NCI-H69 (cell line): ENCODE data around the gene MRPS35.

Experiments
- DNase-seq: peaks from one replicate; lab custom pipeline; 2025; lab: John Stamatoyannopoulos, UW

MRPS35 gene

GRCh38 chr12:27772328-27773049, 61.9 kb downstream of the MRPS35 start:
- DNase-seq = no peak

DNA sequence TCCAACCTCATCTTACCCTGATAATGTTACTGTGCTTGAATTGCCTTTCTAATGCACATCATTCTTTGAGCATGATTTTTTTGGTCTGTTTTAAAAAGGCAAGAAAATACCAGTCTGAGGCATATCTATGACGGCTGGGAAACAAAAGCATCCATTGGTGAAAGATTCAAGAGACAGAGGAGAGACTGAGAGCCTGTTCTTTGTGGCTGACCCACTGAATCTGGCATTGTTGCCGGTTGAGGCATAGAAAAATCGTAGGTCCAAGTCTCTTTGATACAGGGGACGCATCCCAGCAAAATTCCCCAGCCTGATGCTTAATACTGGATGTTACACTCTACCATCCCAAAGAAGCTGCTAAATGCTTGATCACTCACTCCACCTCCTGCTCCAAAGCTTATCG, 66.5 kb downstream of the MRPS35 start:
- no peak for DNase-seq

DNA sequence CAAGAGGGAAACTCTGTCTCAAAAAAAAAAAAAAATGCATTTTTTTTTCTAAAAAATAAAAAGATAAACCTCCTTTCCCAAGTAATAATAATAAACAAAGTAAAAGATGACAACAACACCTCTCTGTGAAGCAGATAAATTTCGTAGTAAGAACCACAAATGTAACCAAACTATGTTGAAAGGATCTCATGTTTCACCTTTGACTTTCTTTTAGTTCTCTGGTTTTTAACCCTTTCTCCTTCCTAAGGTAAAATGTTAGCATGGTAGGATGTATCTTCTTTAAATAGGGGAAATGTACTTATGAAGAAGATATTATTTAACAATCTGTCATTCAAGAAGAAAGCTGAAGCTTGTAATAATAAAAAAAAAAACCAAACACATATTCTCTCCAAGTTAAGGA, 67.6 kb downstream of the MRPS35 start:
- DNase-seq = no peak

DNA sequence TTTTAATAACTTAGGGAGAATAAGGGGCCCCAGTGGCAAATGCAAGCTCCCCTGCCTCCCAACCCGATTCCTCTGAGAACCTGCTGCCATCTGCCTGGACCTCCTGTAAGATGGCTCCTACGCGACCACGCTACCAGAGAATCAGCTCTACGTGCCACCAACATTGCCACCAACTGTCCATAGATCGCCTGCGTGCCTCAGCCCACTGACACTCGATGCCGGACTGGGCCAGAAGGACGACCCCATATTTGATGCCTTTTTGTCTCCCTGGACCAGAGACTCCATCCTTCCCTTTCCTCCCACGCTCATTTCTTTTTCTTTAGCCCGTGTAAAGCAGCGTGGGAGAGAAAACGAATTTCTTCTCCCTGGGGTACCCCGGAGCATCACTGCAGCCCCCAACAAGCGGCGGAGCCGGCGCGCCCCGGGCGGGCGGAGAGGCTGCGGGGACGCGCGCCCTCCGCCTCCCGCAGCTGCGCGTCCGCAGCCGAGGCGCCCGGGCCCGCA, 68.8 kb downstream of the MRPS35 start:
- DNase-seq = peak; percentile 51

GRCh38 chr12:27779920-27780611, 69.4 kb downstream of the MRPS35 start, which contains the start of the genes KLHL42 and MANSC4:
Gene KLHL42 (plus strand): TSS chr12:27780233. CDS start chr12:27780331, 98 bp downstream.
Gene MANSC4 (minus strand): TSS chr12:27780236. CDS start chr12:27771276, 8,960 bp downstream.
- peak; percentile 78 for DNase-seq

DNA sequence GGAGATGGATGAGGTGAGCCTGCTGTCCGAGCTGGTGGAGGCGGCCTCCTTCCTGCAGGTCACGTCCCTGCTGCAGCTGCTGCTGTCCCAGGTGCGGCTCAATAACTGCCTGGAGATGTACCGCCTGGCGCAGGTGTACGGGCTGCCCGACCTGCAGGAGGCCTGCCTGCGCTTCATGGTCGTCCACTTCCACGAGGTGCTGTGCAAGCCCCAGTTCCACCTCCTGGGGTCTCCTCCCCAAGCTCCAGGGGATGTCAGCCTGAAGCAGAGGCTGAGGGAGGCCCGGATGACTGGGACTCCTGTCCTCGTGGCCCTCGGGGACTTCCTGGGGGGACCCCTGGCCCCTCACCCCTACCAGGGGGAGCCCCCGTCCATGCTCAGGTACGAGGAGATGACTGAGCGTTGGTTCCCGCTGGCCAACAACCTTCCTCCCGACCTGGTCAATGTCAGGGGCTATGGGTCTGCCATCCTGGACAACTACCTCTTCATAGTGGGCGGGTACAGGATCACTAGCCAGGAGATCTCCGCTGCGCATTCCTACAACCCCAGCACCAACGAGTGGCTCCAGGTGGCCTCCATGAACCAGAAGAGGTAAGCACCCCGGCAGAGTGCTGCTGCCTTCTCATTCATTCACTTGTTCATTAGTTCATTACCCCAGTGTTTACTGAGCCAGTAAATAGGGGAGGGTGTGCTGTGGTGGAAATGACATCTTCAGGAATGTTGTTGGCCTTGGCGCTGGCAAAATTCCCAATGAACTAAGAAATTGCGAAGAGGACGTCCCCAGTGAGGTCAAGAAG, 70.2 kb downstream of the MRPS35 start:
- DNase-seq = peak; percentile 64

DNA sequence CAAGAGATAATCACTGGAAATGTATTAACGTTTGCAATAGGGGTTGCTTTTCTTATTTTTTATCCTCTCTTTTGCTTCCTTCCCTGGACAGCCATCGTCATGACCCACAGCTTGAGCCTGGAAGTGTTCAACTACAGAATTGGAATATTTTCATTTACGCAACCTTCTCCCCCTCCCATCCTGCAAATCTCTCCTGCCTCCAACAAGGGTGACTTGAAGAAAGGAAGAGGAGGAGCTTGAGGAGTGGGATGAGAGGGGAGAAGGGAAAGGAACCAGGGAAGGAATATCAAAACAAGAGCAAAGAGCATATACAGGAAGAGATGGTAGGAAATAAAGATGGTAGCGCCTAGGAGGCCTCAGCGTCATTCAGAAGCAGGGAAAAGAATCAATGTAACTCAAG, 71.0 kb downstream of the MRPS35 start:
- peak; percentile 7 for DNase-seq

- DNase-seq = no peak
These were observed 71.8 kb downstream of the MRPS35 start for GRCh38 chr12:27782481-27782880.

DNA sequence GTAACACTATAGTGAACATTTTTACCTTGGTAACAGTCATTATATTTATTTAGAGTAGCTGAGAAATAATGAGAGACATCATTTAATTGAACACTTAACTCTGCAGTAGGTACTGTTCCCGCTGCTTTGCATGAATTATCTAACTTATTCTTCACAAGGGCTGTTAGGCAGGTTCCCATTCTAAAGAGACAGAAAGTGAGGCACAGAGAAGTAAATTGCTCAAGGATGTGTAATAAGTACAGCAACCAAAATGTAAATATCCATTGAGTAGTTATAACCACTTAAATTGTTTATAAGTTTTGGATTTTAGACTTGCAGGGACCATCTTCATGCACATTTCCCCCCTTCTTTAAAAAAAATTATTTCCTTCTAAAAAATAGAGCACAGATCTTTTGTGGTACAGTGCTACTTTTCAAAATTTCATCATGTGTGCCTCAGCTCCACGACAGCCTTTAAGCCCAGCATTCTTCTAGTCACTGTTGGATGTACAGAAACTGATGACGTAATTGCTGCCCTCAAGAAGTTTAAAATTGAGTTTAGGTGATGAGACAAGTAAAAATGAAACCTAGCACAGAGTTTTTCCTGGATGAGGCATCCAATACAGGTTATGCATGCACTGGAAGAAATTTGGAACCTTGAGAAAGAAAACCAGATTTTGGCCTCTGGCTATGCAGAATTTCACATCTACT, 75.4 kb downstream of the MRPS35 start:
- peak; percentile 71 for DNase-seq

- DNase-seq = no peak
These were observed 76.9 kb downstream of the MRPS35 start for GRCh38 chr12:27787559-27787958.

DNA sequence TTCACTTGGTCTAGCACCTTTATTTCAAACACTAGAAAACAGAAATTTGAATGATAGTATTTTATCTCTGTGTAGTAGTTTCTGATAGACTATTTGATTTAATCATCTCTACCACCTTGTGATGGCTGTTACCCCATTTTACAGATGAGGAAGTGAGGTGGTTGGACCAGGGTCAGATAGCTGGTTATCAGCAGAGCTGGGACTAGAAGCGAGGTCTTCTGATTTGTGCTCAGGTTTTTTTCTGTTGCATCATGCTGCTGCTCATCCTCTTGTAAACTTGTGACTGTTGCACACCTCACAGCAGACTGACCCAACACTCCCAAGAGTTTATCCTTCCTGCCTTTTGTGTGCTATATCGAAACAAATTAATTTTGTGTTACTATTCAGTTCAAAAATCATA, 79.5 kb downstream of the MRPS35 start:
- DNase-seq = no peak

DNA sequence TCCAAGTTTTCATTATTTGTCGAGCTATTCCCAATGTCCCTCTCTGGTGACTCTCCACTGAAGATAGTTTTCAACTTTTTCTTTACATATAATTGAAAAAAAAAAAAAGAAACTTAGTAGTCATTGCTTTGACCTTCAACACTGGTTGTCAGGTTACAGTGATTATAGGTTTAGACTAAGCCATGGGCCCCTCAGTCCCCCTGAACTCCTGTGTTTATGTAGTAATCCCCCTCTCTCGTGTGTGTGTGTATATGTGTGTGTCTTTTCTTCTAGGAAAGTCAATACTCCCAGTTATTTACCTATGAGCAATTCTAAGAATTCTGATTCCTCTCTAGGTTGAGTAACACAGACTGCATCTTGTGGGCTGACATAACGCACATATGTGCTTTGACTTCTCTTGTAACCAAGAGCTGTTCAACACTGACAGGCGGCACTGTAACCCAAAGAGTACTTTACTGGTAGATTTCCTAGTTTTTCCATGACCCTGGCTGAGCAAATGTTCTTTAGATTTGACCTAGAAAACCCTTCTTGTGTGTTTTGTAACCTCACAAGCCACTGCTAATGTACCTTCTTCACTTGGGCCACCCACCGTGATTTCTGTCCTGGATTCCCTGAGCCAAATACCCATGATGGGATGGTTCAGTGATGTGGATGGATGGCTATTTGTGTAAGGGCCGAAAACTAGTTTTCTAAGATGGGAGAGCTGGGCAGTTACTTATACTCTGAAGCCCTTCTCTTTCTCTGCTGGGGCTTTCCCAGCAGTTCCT, 84.4 kb downstream of the MRPS35 start:
- no peak for DNase-seq

- no peak for DNase-seq
These were observed 85.5 kb downstream of the MRPS35 start for GRCh38 chr12:27796128-27796527.

DNA sequence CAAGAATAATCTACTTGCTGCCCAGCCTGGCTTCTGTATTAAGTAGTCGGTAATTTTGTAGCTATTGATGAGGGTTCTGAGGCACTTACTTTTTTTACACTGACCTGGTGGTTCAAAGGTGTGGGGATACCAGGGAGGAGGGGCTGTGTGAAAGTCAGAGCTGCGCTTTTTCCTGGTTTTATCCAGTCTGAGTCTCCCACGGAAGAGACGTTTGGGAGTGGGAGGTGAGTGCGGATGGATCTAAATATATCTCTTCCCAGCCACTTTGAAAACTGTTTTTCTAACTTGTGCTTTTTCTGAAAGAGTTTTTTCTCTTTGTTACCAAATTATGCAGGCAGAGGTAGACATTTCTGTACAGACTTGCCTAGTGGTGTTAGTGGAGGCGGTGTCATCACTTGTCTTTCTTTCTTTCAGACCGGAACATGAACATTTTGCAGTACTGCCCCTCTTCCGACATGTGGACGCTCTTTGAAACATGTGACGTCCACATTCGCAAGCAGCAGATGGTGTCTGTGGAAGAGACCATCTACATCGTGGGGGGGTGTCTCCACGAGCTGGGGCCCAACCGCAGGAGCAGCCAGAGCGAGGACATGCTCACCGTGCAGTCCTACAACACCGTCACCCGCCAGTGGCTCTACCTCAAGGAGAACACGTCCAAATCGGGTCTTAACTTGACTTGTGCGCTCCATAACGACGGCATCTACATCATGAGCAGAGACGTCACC, 86.8 kb downstream of the MRPS35 start:
- DNase-seq = no peak

DNA sequence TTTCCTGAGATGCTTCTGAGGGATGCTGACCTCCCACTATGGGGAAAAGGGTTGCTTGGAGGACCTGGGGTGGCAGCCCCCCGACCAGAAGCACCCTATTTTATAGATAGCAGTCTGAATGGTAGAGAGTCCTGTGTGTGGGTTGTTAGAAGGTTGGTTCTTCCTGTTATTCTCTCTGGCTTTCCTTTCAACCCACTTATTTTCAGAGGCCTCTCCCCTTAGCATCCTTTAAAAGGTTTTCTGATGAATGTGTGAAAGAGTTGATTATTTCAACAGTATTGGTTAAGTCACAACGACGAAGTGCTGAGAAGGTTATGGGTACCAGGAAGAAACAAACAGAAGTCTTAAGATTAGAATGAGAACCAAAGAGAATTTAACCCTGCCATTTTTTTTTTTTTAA, 90.2 kb downstream of the MRPS35 start:
- DNase-seq = no peak

GRCh38 chr12:27801630-27802029, 91.0 kb downstream of the MRPS35 start:
- no peak for DNase-seq

DNA sequence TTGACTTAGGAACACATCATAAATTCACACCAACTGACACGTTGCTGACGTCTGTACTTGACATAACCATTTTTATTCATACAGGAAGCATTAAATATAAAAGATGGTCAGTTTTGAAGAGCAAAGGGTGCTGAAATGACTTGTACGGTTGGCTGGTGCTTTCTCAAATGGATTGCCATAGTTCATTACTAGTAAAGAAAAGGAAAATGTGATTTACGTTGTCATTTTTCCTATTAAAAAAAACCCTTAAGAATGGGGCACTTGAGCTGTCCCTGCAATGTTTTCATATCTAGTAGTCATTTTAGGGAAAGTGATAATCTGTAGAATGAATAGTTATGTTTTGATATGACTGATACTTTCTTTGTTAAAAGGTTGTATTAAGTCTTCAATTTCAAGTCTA, 91.9 kb downstream of the MRPS35 start:
- DNase-seq = no peak

- DNase-seq = no peak
These were observed 92.3 kb downstream of the MRPS35 start for GRCh38 chr12:27802936-27803335.

DNA sequence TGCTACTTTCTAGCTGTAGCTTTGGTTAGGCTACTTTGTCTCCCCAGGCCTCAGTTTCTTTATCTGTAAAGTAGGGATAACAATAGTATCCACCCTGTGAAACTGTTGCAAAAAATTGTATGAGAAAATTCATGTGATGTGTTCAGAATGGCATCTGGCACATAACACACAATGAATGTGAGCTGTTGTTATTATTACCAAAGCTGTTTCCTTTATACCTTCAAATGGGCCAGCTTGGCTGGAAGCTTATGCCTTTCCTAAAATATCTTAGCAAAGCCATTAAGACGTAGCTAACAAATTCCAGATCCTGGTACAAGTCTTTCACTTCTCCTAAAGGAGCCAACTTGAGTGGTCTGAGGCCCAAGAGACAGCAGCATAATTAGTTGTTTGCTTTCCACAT, 94.6 kb downstream of the MRPS35 start:
- DNase-seq = no peak
